HepG2 (cell line): Measurements from ENCODE around the gene MEA1. TPM values are rescaled to one million over a fixed set of nuclear protein-coding genes. Genes with fewer than 3 reads are reported as not detected.

Source experiments
- GLI4 ChIP-seq: sonication (generic); formaldehyde crosslinking; IDR thresholded peaks from 2 replicates; pipeline ENCODE4 v1.5.1; 2020; ENCODE audit warnings: missing genetic modification reagents, mild to moderate bottlenecking, moderate library complexity, borderline replicate concordance
- HMGA1 ChIP-seq: sonication (generic); formaldehyde crosslinking; conservative IDR thresholded peaks from 2 replicates; pipeline ENCODE4 v1.4.0; 2020; ENCODE audit warnings: missing genetic modification reagents
- HNRNPK ChIP-seq: fragments of 200-400 bp; formaldehyde crosslinking; IDR thresholded peaks from 2 replicates; pipeline ENCODE4 v1.6.1; 2018; ENCODE audit warnings: low read length, low read depth, moderate library complexity, mild to moderate bottlenecking; ENCODE audit not compliant: poor library complexity, severe bottlenecking
- MEIS2 ChIP-seq: sonication (generic); formaldehyde crosslinking; IDR thresholded peaks from 2 replicates; pipeline ENCODE4 v1.9.0; 2021; ENCODE audit warnings: mild to moderate bottlenecking, missing genetic modification reagents
- PHB2 ChIP-seq: fragments of 450-650 bp; IDR thresholded peaks from 2 replicates; pipeline ENCODE4 v1.6.1; 2018; ENCODE audit not compliant: partially characterized antibody
- POLR2AphosphoS2 ChIP-seq: IDR thresholded peaks from 2 replicates; pipeline ENCODE4 v1.6.1; 2011; ENCODE audit warnings: low read depth, low read length, improper control_type of control experiment
- SIX4 ChIP-seq: sonication (generic); formaldehyde crosslinking; IDR thresholded peaks from 2 replicates; pipeline ENCODE4 v1.4.0; 2020; ENCODE audit warnings: missing genetic modification reagents
- SRSF4 ChIP-seq: fragments of 200-400 bp; formaldehyde crosslinking; IDR thresholded peaks from one replicate; pipeline ENCODE4 v1.6.1; 2018; ENCODE audit warnings: mild to moderate bottlenecking, low read depth, low read length, moderate library complexity; ENCODE audit not compliant: poor library complexity, severe bottlenecking
- TAF1 ChIP-seq: sonication (generic); formaldehyde crosslinking; IDR thresholded peaks from 2 replicates; pipeline ENCODE4 v1.4.0; 2020; ENCODE audit warnings: missing genetic modification reagents
- ZNF350 ChIP-seq: sonication (generic); formaldehyde crosslinking; IDR thresholded peaks from 2 replicates; pipeline ENCODE4 v1.4.0; 2020; ENCODE audit warnings: mild to moderate bottlenecking, low read depth, missing genetic modification reagents, borderline replicate concordance
- ZNF567 ChIP-seq: sonication (generic); formaldehyde crosslinking; IDR thresholded peaks from 2 replicates; pipeline ENCODE4 v1.8.1; 2023; ENCODE audit warnings: mild to moderate bottlenecking, missing genetic modification reagents, borderline replicate concordance
- ZNF577 ChIP-seq: sonication (generic); formaldehyde crosslinking; IDR thresholded peaks from 2 replicates; pipeline ENCODE4 v1.4.0; 2020; ENCODE audit warnings: mild to moderate bottlenecking, low read depth, missing genetic modification reagents, borderline replicate concordance
- ZNF773 ChIP-seq: sonication (generic); formaldehyde crosslinking; IDR thresholded peaks from 2 replicates; pipeline ENCODE4 v1.4.0; 2020; ENCODE audit warnings: missing genetic modification reagents, borderline replicate concordance
- ZNF878 ChIP-seq: sonication (generic); formaldehyde crosslinking; IDR thresholded peaks from 2 replicates; pipeline ENCODE4 v1.8.1; 2023; ENCODE audit warnings: mild to moderate bottlenecking, missing genetic modification reagents, moderate library complexity
- polyA plus RNA-seq, 8 experiments: library from polyadenylated mRNA; depleted of rRNA in 3 of 8; stranded (reverse) in 7 of 8; unstranded in 1 of 8; fragments of >200 nt; fragmentation: Illumina TruSeq in 4 of 8; extraction: Trizol in 4 of 8; gene quantifications; 2 replicates each; pipeline versions ENCODE4 v1.2.1 to v1.2.3, GENCODE V29; 2011 to 2016; ENCODE audit warnings: low read depth in 4 of 8, missing spikeins in 1 of 8, mixed read lengths in 1 of 8; ENCODE audit not compliant: insufficient read depth in 1 of 8
- total RNA-seq, 5 experiments: library from RNA; depleted of rRNA; stranded (reverse); fragments of >200 nt; fragmentation: Illumina TruSeq; extraction: Trizol; gene quantifications; 2 replicates each; pipeline ENCODE4 v1.2.3, GENCODE V29; 2016; ENCODE audit warnings: low read depth in 1 of 5
- TF ChIP-seq, protein P1 (sequence below): sonication (generic); formaldehyde crosslinking; IDR thresholded peaks from 2 replicates; pipeline ENCODE4 v1.5.0; 2020; ENCODE audit warnings: missing genetic modification reagents
- TF ChIP-seq, protein P2 (sequence below): sonication (generic); formaldehyde crosslinking; IDR thresholded peaks from 2 replicates; pipeline ENCODE4 v1.5.1; 2020; ENCODE audit warnings: mild to moderate bottlenecking, missing genetic modification reagents, borderline replicate concordance
- TF ChIP-seq, protein P3 (sequence below): IDR thresholded peaks from 2 replicates; pipeline ENCODE4 v1.6.1; 2018; ENCODE audit warnings: missing genetic modification reagents
- TF ChIP-seq, protein P4 (sequence below): sonication (generic); formaldehyde crosslinking; IDR thresholded peaks from 2 replicates; pipeline ENCODE4 v1.5.0; 2020; ENCODE audit warnings: mild to moderate bottlenecking, missing genetic modification reagents
- TF ChIP-seq, protein P5 (sequence below): sonication (generic); formaldehyde crosslinking; IDR thresholded peaks from 2 replicates; pipeline ENCODE4 v1.4.0; 2020; ENCODE audit warnings: mild to moderate bottlenecking, missing genetic modification reagents

Gene MEA1
- total and polyA plus RNA-seq, 2 of the 13 experiments (the other 11 are each of a cell fraction or from before 2014, with no cell fraction given) = 75.6 to 86.2 TPM

DNA sequence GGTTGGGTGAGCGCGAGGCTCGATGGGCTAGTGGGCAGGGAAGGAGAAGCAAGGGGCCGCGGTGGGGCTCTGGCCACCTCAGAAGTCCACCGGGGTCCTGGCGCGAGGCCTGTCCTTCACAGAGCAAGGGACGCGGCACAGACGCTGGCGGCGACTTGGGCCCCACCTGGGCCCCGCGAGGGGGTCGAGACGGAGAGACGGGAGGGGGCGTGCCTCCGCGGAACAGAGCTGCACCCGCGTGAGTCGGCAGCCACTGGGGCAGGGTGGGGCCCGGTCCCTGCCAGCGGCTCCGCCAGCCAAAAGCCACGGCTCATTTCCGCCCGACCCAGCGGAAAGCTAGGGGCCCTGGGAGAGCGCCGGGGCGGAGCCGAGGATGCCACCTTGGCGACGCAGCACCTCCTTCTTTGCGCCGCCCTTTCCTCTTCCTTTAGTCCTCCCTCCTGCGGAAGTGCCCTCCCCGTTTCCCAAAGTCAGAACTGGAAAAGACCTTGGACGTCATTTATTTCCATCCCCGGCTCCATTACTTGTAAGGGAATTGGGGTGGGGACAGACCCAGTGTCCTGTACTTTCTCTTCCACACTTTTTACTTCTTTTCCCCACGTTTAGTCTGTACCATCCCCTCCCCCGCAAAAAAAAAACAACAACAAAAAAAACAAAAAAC, 39.9 kb upstream of the MEA1 start, which contains the start of gene CUL7 (continued):
- TF ChIP-seq, protein P1, sequence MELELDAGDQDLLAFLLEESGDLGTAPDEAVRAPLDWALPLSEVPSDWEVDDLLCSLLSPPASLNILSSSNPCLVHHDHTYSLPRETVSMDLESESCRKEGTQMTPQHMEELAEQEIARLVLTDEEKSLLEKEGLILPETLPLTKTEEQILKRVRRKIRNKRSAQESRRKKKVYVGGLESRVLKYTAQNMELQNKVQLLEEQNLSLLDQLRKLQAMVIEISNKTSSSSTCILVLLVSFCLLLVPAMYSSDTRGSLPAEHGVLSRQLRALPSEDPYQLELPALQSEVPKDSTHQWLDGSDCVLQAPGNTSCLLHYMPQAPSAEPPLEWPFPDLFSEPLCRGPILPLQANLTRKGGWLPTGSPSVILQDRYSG (CRISPR knock-in tag) = no peak
- TF ChIP-seq ZNF567 (no peak; the same call in 1 of the 2 replicates), HNRNPK (peak; percentile 92), GLI4 (no peak), POLR2AphosphoS2 (no peak), ZNF878 (CRISPR knock-in tag) (no peak; the same call in none of the 2 replicates), PHB2 (no peak), TAF1 (CRISPR knock-in tag) (peak; percentile 99), HMGA1 (CRISPR knock-in tag) (no peak), ZNF773 (CRISPR knock-in tag) (no peak), SRSF4 (no peak), ZNF577 (CRISPR knock-in tag) (no peak), MEIS2 (CRISPR knock-in tag) (peak; percentile 86; the same call in 1 of the 2 replicates), SIX4 (CRISPR knock-in tag) (peak; percentile 84), ZNF350 (peak; percentile 94)
- TF ChIP-seq, protein P2, sequence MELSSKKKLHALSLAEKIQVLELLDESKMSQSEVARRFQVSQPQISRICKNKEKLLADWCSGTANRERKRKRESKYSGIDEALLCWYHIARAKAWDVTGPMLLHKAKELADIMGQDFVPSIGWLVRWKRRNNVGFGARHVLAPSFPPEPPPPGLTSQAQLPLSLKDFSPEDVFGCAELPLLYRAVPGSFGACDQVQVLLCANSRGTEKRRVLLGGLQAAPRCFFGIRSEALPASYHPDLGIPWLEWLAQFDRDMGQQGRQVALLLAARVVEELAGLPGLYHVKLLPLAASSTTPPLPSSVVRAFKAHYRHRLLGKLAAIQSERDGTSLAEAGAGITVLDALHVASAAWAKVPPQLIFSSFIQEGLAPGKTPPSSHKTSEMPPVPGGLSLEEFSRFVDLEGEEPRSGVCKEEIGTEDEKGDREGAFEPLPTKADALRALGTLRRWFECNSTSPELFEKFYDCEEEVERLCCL = no peak
- TF ChIP-seq, protein P3, sequence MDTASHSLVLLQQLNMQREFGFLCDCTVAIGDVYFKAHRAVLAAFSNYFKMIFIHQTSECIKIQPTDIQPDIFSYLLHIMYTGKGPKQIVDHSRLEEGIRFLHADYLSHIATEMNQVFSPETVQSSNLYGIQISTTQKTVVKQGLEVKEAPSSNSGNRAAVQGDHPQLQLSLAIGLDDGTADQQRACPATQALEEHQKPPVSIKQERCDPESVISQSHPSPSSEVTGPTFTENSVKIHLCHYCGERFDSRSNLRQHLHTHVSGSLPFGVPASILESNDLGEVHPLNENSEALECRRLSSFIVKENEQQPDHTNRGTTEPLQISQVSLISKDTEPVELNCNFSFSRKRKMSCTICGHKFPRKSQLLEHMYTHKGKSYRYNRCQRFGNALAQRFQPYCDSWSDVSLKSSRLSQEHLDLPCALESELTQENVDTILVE = peak; percentile 92
- TF ChIP-seq, protein P4, sequence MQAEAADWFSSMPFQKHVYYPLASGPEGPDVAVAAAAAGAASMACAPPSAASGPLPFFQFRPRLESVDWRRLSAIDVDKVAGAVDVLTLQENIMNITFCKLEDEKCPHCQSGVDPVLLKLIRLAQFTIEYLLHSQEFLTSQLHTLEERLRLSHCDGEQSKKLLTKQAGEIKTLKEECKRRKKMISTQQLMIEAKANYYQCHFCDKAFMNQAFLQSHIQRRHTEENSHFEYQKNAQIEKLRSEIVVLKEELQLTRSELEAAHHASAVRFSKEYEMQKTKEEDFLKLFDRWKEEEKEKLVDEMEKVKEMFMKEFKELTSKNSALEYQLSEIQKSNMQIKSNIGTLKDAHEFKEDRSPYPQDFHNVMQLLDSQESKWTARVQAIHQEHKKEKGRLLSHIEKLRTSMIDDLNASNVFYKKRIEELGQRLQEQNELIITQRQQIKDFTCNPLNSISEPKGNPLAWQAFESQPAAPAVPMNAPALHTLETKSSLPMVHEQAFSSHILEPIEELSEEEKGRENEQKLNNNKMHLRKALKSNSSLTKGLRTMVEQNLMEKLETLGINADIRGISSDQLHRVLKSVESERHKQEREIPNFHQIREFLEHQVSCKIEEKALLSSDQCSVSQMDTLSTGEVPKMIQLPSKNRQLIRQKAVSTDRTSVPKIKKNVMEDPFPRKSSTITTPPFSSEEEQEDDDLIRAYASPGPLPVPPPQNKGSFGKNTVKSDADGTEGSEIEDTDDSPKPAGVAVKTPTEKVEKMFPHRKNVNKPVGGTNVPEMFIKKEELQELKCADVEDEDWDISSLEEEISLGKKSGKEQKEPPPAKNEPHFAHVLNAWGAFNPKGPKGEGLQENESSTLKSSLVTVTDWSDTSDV (CRISPR knock-in tag) = peak; percentile 70; the same call in 1 of the 2 replicates
- TF ChIP-seq, protein P5, sequence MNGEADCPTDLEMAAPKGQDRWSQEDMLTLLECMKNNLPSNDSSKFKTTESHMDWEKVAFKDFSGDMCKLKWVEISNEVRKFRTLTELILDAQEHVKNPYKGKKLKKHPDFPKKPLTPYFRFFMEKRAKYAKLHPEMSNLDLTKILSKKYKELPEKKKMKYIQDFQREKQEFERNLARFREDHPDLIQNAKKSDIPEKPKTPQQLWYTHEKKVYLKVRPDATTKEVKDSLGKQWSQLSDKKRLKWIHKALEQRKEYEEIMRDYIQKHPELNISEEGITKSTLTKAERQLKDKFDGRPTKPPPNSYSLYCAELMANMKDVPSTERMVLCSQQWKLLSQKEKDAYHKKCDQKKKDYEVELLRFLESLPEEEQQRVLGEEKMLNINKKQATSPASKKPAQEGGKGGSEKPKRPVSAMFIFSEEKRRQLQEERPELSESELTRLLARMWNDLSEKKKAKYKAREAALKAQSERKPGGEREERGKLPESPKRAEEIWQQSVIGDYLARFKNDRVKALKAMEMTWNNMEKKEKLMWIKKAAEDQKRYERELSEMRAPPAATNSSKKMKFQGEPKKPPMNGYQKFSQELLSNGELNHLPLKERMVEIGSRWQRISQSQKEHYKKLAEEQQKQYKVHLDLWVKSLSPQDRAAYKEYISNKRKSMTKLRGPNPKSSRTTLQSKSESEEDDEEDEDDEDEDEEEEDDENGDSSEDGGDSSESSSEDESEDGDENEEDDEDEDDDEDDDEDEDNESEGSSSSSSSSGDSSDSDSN (CRISPR knock-in tag) = peak; percentile 94
